NCI-H748 (cell line): ENCODE data around the gene SLC39A6.
A peak's percentile ranks its signal among the peaks of the same experiment; 100 is the strongest.
"Not testable (repeated sequence)": the region's sequence is repeated elsewhere in the genome, so short reads cannot be mapped to it uniquely, and the experiment has no call there.

Experiments
- DNase-seq: peaks from one replicate; lab custom pipeline; 2025; ENCODE audit not compliant: unreplicated experiment; lab: John Stamatoyannopoulos, UW

The SLC39A6 gene

GRCh38 chr18:36104749-36105148 lies 24.4 kb downstream of the SLC39A6 start:
- DNase-seq = no peak

- DNase-seq = no peak
Observed at GRCh38 chr18:36101943-36102342, 27.2 kb downstream of the SLC39A6 start.

GRCh38 chr18:36099311-36099710 lies 29.8 kb downstream of the SLC39A6 start:
- DNase-seq = no peak

GRCh38 chr18:36096955-36097354 lies 32.2 kb downstream of the SLC39A6 start:
- peak; percentile 25 for DNase-seq

- DNase-seq = peak; percentile 75
Observed at GRCh38 chr18:36095936-36096519, 33.1 kb downstream of the SLC39A6 start.

- DNase-seq = no peak
Observed at GRCh38 chr18:36094431-36094830, 34.7 kb downstream of the SLC39A6 start.

GRCh38 chr18:36092116-36092515 lies 37.0 kb downstream of the SLC39A6 start:
- not testable (repeated sequence) for DNase-seq

- no peak for DNase-seq
Observed at GRCh38 chr18:36089001-36089400, 40.1 kb downstream of the SLC39A6 start.

GRCh38 chr18:36088256-36088655 lies 40.9 kb downstream of the SLC39A6 start:
- DNase-seq = no peak

- DNase-seq = no peak
Observed at GRCh38 chr18:36086186-36086585, 43.0 kb downstream of the SLC39A6 start.

GRCh38 chr18:36085195-36085594 lies 43.9 kb downstream of the SLC39A6 start:
- DNase-seq = no peak

GRCh38 chr18:36083729-36084128 lies 45.4 kb downstream of the SLC39A6 start:
- no peak for DNase-seq

GRCh38 chr18:36081118-36081517 lies 48.0 kb downstream of the SLC39A6 start:
- DNase-seq = not testable (repeated sequence)

- no peak for DNase-seq
Observed at GRCh38 chr18:36078751-36079529, 50.2 kb downstream of the SLC39A6 start.

- DNase-seq = not testable (repeated sequence)
Observed at GRCh38 chr18:36077764-36078163, 51.4 kb downstream of the SLC39A6 start.

- DNase-seq = peak; percentile 12
Observed at GRCh38 chr18:36075862-36076587, 53.1 kb downstream of the SLC39A6 start.

- no peak for DNase-seq
Observed at GRCh38 chr18:36074435-36074834, 54.7 kb downstream of the SLC39A6 start.

- no peak for DNase-seq
Observed at GRCh38 chr18:36073676-36074075, 55.5 kb downstream of the SLC39A6 start.

- DNase-seq = not testable (repeated sequence)
Observed at GRCh38 chr18:36072406-36072805, 56.7 kb downstream of the SLC39A6 start.

GRCh38 chr18:36067055-36067957 lies 61.8 kb downstream of the SLC39A6 start, which contains the start of gene RPRD1A:
Gene RPRD1A, minus strand, starts transcription at chr18:36067559. Its CDS starts 155 bp downstream, at chr18:36067404.
- peak; percentile 97 for DNase-seq

GRCh38 chr18:36066686-36067054 lies 62.5 kb downstream of the SLC39A6 start:
- DNase-seq = no peak
